Subcutaneous abdominal adipose tissue (tissue), 5 donors: ENCODE data around the gene GOLT1B.

Experiments
- H3K27ac ChIP-seq: one replicate; pipeline ENCODE4 v1.7.0; 2013; ENCODE audit warnings: low read depth, mild to moderate bottlenecking, inconsistent platforms, low read length, moderate library complexity
- H3K27me3 ChIP-seq, 5 donors: one replicate each; pipeline ENCODE4 v1.7.0; 2013; ENCODE audit warnings: low read length in 5 of 5, inconsistent platforms in 1 of 5; ENCODE audit not compliant: control insufficient read depth in 5 of 5, insufficient read depth in 4 of 5
- H3K36me3 ChIP-seq, 5 donors: one replicate each; pipeline ENCODE4 v1.7.0; 2013; ENCODE audit warnings: low read length in 5 of 5; ENCODE audit not compliant: control insufficient read depth in 5 of 5, insufficient read depth in 5 of 5
- H3K4me1 ChIP-seq, 5 donors: one replicate each; pipeline ENCODE4 v1.7.0; 2013; ENCODE audit warnings: low read length in 5 of 5, mild to moderate bottlenecking in 3 of 5, moderate library complexity in 1 of 5; ENCODE audit not compliant: control insufficient read depth in 5 of 5, insufficient read depth in 5 of 5
- H3K4me3 ChIP-seq, 5 donors: one replicate each; pipeline ENCODE4 v1.7.0; 2013; ENCODE audit warnings: low read length in 5 of 5, low read depth in 1 of 5
- H3K9ac ChIP-seq, 5 donors: one replicate each; pipeline ENCODE4 v1.7.0; 2013; ENCODE audit warnings: low read length in 5 of 5, mild to moderate bottlenecking in 4 of 5, moderate library complexity in 3 of 5
- H3K9me3 ChIP-seq, 5 donors: one replicate each; pipeline ENCODE4 v1.7.0; 2013; ENCODE audit warnings: low read length in 5 of 5; ENCODE audit not compliant: control insufficient read depth in 5 of 5
- donor health status: healthy.
- donor health status: healthy.
- donor health status: healthy.
- donor health status: healthy.
- donor health status: healthy.

Gene GOLT1B

GRCh38 chr12:21553329-21553675 lies 51.7 kb downstream of the GOLT1B start:
- no peak overlapping the region for H3K27ac ChIP-seq
- H3K9me3 ChIP-seq: no peaks in the 10 kb centered on the region
- H3K36me3 ChIP-seq: no peaks in the 10 kb centered on the region
- no peak overlapping the region for H3K4me3 ChIP-seq
- no peaks in the 10 kb centered on the region for H3K27me3 ChIP-seq
- no peak overlapping the region for H3K9ac ChIP-seq
- H3K4me1 ChIP-seq: peaks cover 0 to 3% (median 0%) of the 10 kb centered on the region in 5 donors

GRCh38 chr12:21558100-21558679 lies 56.6 kb downstream of the GOLT1B start:
- Histone ChIP-seq H3K9me3 (no peaks in the 10 kb centered on the region), H3K27ac (no peak overlapping the region), H3K4me1 (no peaks in the 10 kb centered on the region), H3K9ac (no peak overlapping the region), H3K27me3 (no peaks in the 10 kb centered on the region), H3K4me3 (no peak overlapping the region), H3K36me3 (no peaks in the 10 kb centered on the region)

- H3K4me3 ChIP-seq: no peak overlapping the region
- no peaks in the 10 kb centered on the region for H3K27me3 ChIP-seq
- no peaks in the 10 kb centered on the region for H3K36me3 ChIP-seq
- no peak overlapping the region for H3K9ac ChIP-seq
- H3K27ac ChIP-seq: no peak overlapping the region
- H3K9me3 ChIP-seq: no peaks in the 10 kb centered on the region
- H3K4me1 ChIP-seq: no peaks in the 10 kb centered on the region
These were observed 58.4 kb downstream of the GOLT1B start for GRCh38 chr12:21559855-21560569.

- Histone ChIP-seq H3K4me3 (no peak overlapping the region), H3K9ac (no peak overlapping the region), H3K36me3 (no peaks in the 10 kb centered on the region), H3K4me1 (no peaks in the 10 kb centered on the region), H3K27ac (no peak overlapping the region), H3K9me3 (no peaks in the 10 kb centered on the region), H3K27me3 (no peaks in the 10 kb centered on the region)
These were observed 59.6 kb downstream of the GOLT1B start for GRCh38 chr12:21561158-21561557.

GRCh38 chr12:21562859-21563258 lies 61.3 kb downstream of the GOLT1B start:
- no peaks in the 10 kb centered on the region for H3K4me1 ChIP-seq
- no peak overlapping the region for H3K4me3 ChIP-seq
- H3K27ac ChIP-seq: no peak overlapping the region
- H3K36me3 ChIP-seq: no peaks in the 10 kb centered on the region
- no peaks in the 10 kb centered on the region for H3K9me3 ChIP-seq
- no peak overlapping the region for H3K9ac ChIP-seq
- H3K27me3 ChIP-seq: no peaks in the 10 kb centered on the region

GRCh38 chr12:21566223-21566906 lies 64.8 kb downstream of the GOLT1B start:
- H3K9ac ChIP-seq: no peak overlapping the region
- H3K9me3 ChIP-seq: no peaks in the 10 kb centered on the region
- H3K4me1 ChIP-seq: no peaks in the 10 kb centered on the region
- no peaks in the 10 kb centered on the region for H3K36me3 ChIP-seq
- H3K27me3 ChIP-seq: no peaks in the 10 kb centered on the region
- H3K4me3 ChIP-seq: no peak overlapping the region
- H3K27ac ChIP-seq: no peak overlapping the region

- no peaks in the 10 kb centered on the region for H3K9me3 ChIP-seq
- no peaks in the 10 kb centered on the region for H3K4me1 ChIP-seq
- H3K27ac ChIP-seq: no peak overlapping the region
- no peak overlapping the region for H3K4me3 ChIP-seq
- H3K27me3 ChIP-seq: no peaks in the 10 kb centered on the region
- no peaks in the 10 kb centered on the region for H3K36me3 ChIP-seq
- no peak overlapping the region for H3K9ac ChIP-seq
These were observed 65.4 kb downstream of the GOLT1B start for GRCh38 chr12:21566907-21567394.
